HG03159 (cell line): ENCODE results near the gene TGM1.

Experiments
- ATAC-seq: cut with Tn5 transposase; IDR thresholded peaks from one replicate; pipeline ENCODE4 v1.9.1; 2021; ENCODE audit warnings: mild to moderate bottlenecking, moderate library complexity; ENCODE audit not compliant: unreplicated experiment

Gene TGM1

GRCh38 chr14:24262821-24263733, at the start of gene TGM1:
Gene TGM1 (minus strand): TSS chr14:24263177. CDS start chr14:24262352, 825 bp downstream.
- ATAC-seq: no peak

- ATAC-seq: no peak
These were observed 49.0 kb upstream of the TGM1 start for GRCh38 chr14:24311837-24312615.

DNA sequence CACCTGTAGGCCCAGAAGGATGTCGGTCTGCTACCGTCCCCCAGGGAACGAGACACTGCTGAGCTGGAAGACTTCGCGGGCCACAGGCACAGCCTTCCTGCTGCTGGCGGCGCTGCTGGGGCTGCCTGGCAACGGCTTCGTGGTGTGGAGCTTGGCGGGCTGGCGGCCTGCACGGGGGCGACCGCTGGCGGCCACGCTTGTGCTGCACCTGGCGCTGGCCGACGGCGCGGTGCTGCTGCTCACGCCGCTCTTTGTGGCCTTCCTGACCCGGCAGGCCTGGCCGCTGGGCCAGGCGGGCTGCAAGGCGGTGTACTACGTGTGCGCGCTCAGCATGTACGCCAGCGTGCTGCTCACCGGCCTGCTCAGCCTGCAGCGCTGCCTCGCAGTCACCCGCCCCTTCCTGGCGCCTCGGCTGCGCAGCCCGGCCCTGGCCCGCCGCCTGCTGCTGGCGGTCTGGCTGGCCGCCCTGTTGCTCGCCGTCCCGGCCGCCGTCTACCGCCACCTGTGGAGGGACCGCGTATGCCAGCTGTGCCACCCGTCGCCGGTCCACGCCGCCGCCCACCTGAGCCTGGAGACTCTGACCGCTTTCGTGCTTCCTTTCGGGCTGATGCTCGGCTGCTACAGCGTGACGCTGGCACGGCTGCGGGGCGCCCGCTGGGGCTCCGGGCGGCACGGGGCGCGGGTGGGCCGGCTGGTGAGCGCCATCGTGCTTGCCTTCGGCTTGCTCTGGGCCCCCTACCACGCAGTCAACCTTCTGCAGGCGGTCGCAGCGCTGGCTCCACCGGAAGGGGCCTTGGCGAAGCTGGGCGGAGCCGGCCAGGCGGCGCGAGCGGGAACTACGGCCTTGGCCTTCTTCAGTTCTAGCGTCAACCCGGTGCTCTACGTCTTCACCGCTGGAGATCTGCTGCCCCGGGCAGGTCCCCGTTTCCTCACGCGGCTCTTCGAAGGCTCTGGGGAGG, 47.9 kb upstream of the TGM1 start, which contains the start of gene LTB4R:
LTB4R (plus strand) TSS at position 857 of the 959 bp plus-strand sequence. CDS start 4,150 bp downstream, outside the sequence.
- ATAC-seq: peak; percentile 61

GRCh38 chr14:24310265-24310645, 47.3 kb upstream of the TGM1 start:
- no peak for ATAC-seq

DNA sequence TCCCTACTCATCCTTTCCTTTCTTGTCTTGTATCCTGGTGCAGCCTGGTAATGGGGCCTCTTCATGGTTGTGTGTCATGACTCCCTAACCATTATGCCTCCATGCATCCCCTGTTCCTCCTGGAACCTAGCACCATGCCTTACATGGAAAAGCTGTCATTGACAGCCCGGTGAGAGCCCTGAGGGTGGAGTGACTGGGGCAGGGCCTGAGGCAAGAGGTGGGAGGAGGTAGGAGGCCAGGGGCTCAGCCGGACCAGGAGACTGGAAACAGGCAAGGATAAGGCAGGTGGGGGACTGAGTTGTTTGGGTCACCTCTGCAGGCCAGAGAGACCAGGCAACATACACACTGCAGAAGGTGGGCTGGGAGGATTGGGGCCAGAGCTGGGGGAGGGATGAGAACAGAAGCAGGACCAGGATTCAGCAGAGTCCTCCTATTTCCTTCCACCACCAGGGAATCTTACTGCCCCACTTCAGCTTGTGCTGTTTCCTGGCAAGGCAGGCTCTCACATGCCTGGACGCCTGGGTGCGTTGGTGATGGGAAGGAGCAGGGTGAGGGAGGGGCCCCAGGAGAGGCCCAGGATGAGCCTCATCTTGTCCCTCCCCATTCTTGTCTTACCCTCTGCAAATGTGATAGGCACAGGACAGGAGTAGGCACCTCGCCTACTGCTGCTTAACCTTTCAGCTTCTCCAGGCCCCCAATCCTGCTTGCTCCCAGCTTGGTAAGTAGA, 46.7 kb upstream of the TGM1 start, which contains the start of gene LTB4R2:
LTB4R2 (plus strand) TSS at position 603 of the 727 bp plus-strand sequence. CDS start 525 bp downstream, outside the sequence.
- no peak for ATAC-seq

DNA sequence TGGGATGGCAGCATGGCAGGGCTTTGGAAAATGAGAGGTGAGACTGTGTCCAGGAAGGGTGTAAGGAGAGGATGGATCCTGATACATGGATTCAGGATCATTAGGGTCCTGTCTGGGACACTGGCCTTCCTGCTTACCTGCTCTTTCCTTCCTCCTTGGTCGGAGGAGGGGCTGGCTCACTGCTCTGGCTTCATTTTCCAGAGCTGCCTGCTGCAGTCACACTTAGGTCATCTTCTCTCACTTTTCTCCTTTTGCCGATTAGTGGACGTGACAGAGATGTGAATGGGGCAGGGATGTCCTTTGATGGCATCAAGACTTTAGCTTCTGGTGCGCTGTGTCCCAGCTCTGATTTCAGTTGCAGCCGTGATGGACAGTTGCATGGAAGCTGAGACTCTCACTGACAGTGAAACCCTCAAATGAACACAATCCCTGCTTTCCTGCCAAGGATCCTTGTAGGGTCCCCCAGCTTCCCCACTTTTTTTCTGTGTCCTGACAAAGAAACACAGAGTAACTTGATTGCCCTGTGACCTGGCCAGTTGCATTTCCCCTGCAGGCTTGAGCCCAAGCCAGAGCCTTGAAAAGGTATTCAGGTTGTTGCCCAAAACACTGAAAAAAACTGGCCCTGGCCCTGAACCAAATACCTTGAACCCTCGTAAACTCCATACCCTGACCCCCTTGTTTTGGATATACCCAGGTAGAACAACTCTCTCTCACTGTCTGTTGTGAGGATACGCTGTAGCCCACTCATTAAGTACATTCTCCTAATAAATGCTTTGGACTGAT, 45.6 kb upstream of the TGM1 start:
- ATAC-seq: no peak

- ATAC-seq: no peak
These were observed 44.8 kb upstream of the TGM1 start, which contains the start of gene CIDEB for GRCh38 chr14:24307575-24308341. Gene CIDEB (minus strand): TSS chr14:24307977. CDS start chr14:24307858, 119 bp downstream.

GRCh38 chr14:24307156-24307574, 44.2 kb upstream of the TGM1 start:
- ATAC-seq: no peak

DNA sequence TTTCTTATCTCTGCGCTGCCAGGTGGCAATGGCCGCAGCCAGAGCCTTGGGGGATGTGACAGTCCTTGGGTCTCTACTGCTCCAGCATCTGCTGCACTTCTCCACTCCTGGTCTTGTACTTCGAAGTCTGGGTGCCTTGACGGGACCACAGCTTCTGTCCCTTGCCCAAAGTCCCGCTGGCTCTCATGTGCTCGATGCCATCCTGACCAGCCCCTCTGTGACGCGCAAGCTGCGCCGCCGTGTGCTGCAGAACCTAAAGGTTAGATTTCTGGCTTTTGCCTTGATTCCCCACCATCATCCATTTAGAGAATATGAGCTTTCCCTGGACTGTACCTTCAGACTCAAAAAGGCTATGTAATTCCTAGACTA, 41.0 kb upstream of the TGM1 start:
- no peak for ATAC-seq

GRCh38 chr14:24300326-24300980, 37.5 kb upstream of the TGM1 start:
- ATAC-seq: no peak

DNA sequence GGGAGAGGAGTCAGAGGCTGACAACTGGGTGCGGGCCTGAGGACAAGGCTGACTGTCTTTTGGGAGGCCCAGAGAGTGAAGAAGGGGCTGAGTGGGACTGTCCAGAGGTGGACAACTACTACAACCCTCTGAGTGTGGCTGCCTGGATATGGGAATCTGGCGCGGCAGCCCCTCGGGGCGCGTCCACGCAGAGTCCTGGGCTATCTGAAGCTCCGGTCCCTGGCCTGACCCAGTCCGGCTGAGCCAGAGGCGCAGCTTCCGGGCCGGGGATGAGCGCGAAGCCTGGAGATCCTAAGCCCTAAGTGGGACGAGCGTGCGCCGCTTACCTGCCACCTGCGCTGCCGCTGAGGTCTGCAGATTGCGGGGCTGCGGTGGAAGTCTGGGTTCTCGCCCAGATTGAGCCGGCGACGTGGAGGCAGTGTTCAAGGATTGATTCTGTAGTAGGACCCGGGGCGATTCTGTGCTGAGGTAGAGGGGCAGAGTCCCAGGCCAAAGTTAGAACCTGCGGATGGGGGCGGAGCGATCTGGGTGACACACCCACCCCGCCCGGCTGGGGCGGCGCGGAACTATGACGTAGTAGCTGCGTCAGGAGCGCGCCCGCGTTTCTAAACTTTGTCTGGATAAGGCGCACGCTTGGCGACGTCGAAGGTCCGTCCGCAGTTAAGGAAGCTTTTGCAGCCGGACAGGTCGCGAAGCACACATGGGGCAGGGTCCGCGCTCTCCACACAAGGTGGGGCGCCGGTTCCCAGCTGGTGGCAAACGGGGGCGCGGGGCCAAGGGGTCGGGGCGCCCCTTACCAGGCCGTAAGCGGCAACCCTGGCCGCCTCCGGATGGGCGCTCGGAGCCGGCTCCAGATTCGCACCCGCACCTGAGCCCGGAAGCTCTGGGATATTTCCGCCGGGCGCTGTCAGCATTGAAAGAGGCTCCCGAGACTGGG, 36.5 kb upstream of the TGM1 start, which contains the start of the genes DHRS1 and NOP9:
DHRS1 (minus strand) TSS at position 526 of the 937 bp plus-strand sequence. CDS start 674 bp downstream, outside the sequence.
NOP9 (plus strand) TSS at position 596 of the 937 bp plus-strand sequence; CDS start at position 701, 105 bp downstream.
- ATAC-seq: peak; percentile 71

GRCh38 chr14:24298892-24299254, 35.9 kb upstream of the TGM1 start:
- ATAC-seq: no peak

GRCh38 chr14:24297190-24297964, 34.4 kb upstream of the TGM1 start:
- peak; percentile 5 for ATAC-seq

DNA sequence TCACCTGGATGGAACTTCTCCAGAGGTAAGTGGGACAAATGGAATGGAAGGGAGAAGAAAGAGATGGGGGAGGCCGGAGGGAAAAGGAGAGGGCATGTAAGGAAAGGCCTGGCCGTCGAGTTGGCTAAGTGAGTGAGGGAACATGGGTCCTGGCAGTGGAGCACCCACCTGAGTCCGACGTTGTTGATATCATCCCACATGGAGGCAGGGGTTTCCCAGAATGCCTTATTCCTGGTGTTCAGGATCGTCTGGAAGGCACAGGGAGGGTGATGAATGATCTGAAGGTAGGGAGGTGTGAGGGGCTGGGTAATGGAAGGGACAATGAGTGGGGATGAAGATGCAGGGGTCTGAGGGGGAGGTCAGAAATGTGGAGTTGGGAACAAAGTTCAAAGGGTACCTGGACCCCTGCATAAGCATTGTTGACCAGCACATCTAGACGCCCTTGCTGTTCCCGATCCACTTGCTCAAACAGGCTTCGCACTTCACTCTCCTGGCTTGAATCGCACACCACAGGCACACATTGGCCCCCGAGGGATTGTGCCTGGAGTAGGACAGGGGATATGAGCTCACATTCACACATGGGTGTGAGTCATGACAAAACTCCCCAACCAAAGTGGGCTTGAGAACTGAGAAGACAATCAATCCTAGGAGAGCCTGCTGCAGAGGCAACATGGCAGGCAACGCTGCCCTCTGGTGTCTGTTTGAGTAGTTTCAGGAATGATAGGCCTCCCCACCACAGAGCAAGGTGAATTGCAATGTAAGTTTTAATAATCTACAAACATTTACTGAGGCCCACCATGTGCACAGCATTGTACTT, 33.6 kb upstream of the TGM1 start:
- ATAC-seq: peak; percentile 47

- ATAC-seq: no peak
These were observed 30.5 kb upstream of the TGM1 start for GRCh38 chr14:24293525-24293924.
